ENCODE measurements around the gene EML4. TPM values are rescaled to one million over a fixed set of nuclear protein-coding genes. Genes with fewer than 3 reads are reported as not detected.

EML4 gene
- total and polyA plus RNA-seq, 10 of the 15 experiments (the other 5 are each of a cell fraction or from before 2014, with no cell fraction given) = 23.1 to 91.3 (median 77.4) TPM

DNA sequence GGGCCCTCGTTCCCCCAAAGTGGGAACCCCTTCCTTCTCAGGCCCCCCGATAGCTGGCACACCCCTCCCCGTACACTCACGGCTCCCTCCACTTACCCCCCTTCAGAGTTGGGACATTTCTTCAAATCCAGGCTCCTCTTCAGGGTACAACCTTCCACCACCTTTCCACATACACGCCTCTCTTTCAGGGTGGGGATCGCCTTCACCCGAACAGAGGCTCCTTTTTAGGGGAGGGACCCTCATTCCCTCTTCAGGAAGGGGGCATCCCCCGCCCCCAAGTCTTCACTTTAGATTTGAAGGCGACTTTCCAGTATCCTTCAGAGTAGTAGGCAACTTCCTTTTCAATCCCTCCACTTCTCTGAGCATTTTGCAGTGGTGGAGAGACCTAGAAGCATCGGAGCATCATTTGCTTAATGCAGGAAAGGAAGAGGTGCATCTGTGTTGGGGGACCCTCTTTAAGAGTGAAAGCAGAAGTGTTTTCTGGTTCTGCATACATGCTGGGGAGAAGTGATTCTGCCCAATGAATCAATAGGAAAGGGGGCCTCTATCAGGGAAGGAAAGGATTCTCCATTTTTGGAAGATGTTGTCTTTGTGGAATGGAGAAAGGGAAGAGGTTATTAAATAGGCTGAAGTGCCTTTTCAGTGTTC is 845 bp downstream of the EML4 start (continued):
- TF ChIP-seq POU2F2 (IDR thresholded peaks at IDR 0.05; ENCODE audit: borderline replicate concordance, low read depth, low read length) = no peak
- TF ChIP-seq RB1 (IDR thresholded peaks at IDR 0.05; ENCODE audit: borderline replicate concordance) = no peak
- TF ChIP-seq ZSCAN29 (IDR thresholded peaks at IDR 0.05) = no peak
- TF ChIP-seq RBBP5 (conservative IDR thresholded peaks at IDR 0.05) = no peak
- no peak for TF ChIP-seq YY1 (IDR thresholded peaks at IDR 0.05; ENCODE audit: low read depth, low read length)
- no peak for TF ChIP-seq LARP7 (IDR thresholded peaks at IDR 0.05)
- TF ChIP-seq CBX3 (IDR thresholded peaks at IDR 0.05; ENCODE audit: borderline replicate concordance, low read depth) = no peak
- TF ChIP-seq, protein P1, sequence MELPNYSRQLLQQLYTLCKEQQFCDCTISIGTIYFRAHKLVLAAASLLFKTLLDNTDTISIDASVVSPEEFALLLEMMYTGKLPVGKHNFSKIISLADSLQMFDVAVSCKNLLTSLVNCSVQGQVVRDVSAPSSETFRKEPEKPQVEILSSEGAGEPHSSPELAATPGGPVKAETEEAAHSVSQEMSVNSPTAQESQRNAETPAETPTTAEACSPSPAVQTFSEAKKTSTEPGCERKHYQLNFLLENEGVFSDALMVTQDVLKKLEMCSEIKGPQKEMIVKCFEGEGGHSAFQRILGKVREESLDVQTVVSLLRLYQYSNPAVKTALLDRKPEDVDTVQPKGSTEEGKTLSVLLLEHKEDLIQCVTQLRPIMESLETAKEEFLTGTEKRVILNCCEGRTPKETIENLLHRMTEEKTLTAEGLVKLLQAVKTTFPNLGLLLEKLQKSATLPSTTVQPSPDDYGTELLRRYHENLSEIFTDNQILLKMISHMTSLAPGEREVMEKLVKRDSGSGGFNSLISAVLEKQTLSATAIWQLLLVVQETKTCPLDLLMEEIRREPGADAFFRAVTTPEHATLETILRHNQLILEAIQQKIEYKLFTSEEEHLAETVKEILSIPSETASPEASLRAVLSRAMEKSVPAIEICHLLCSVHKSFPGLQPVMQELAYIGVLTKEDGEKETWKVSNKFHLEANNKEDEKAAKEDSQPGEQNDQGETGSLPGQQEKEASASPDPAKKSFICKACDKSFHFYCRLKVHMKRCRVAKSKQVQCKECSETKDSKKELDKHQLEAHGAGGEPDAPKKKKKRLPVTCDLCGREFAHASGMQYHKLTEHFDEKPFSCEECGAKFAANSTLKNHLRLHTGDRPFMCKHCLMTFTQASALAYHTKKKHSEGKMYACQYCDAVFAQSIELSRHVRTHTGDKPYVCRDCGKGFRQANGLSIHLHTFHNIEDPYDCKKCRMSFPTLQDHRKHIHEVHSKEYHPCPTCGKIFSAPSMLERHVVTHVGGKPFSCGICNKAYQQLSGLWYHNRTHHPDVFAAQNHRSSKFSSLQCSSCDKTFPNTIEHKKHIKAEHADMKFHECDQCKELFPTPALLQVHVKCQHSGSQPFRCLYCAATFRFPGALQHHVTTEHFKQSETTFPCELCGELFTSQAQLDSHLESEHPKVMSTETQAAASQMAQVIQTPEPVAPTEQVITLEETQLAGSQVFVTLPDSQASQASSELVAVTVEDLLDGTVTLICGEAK (IDR thresholded peaks at IDR 0.05; ENCODE audit: borderline replicate concordance) = no peak
- TF ChIP-seq GATAD2B (conservative IDR thresholded peaks at IDR 0.05; ENCODE audit: low read depth) = no peak
- peak; percentile 78 for TF ChIP-seq SPI1 (IDR thresholded peaks at IDR 0.05; ENCODE audit: borderline replicate concordance, insufficient read depth, low read depth, low read length)
- no peak for TF ChIP-seq POLR2A (IDR thresholded peaks at IDR 0.05; ENCODE audit: low read depth, low read length)
- TF ChIP-seq MTA2 (IDR thresholded peaks at IDR 0.05; ENCODE audit: low read depth) = peak; percentile 18; the same call in 1 of the 2 replicates
- TF ChIP-seq, protein P2, sequence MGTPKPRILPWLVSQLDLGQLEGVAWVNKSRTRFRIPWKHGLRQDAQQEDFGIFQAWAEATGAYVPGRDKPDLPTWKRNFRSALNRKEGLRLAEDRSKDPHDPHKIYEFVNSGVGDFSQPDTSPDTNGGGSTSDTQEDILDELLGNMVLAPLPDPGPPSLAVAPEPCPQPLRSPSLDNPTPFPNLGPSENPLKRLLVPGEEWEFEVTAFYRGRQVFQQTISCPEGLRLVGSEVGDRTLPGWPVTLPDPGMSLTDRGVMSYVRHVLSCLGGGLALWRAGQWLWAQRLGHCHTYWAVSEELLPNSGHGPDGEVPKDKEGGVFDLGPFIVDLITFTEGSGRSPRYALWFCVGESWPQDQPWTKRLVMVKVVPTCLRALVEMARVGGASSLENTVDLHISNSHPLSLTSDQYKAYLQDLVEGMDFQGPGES (IDR thresholded peaks at IDR 0.05) = no peak
- TF ChIP-seq, protein P3, sequence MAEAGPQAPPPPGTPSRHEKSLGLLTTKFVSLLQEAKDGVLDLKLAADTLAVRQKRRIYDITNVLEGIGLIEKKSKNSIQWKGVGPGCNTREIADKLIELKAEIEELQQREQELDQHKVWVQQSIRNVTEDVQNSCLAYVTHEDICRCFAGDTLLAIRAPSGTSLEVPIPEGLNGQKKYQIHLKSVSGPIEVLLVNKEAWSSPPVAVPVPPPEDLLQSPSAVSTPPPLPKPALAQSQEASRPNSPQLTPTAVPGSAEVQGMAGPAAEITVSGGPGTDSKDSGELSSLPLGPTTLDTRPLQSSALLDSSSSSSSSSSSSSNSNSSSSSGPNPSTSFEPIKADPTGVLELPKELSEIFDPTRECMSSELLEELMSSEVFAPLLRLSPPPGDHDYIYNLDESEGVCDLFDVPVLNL (IDR thresholded peaks at IDR 0.05; ENCODE audit: low read depth, low read length) = no peak
- TF ChIP-seq ESRRA (IDR thresholded peaks at IDR 0.05; ENCODE audit: low read length) = no peak
- no peak for TF ChIP-seq ZNF622 (IDR thresholded peaks at IDR 0.05)
- TF ChIP-seq MXI1 (IDR thresholded peaks at IDR 0.05; ENCODE audit: low read depth, low read length) = peak; percentile 33; the same call in 1 of the 2 replicates
- TF ChIP-seq NFYB (IDR thresholded peaks at IDR 0.05; ENCODE audit: insufficient read depth, low read depth, low read length) = no peak
- TF ChIP-seq POLR2AphosphoS5 (IDR thresholded peaks at IDR 0.05; ENCODE audit: low read length) = no peak; the same call in 1 of the 2 replicates
